ENCODE measurements around the gene ZNF709. TPM values are rescaled to one million over a fixed set of nuclear protein-coding genes. Genes with fewer than 3 reads are reported as not detected.

ZNF709 gene
- total and polyA plus RNA-seq, 2 of the 13 experiments (the other 11 are each of a cell fraction or from before 2014, with no cell fraction given), result 1.5 to 3.9 TPM

- peak; percentile 99 for DNase-seq (ENCODE audit: low spot score)
- no peak within 1 kb of the TSS for H2AFZ ChIP-seq (ENCODE audit: low read length)
- no peaks in the 10 kb centered on the region; the same call in 1 of the 2 replicates for H4K20me1 ChIP-seq (ENCODE audit: insufficient read depth, low read length)
- in situ Hi-C loops (cut with HindIII; ENCODE audit: extremely low pct_ligation_motif_present, low pct_unique_long_range_greater_than_20kb), result loop anchor here (5.0 kb wide), 1 partner anchor 42 kb away; the partner anchor contains the start of gene ZNF709
- 0% methylated on average over 8 of the region's 59 CpGs for WGBS (ENCODE audit: low lambda C conversion rate)
- H3K4me3 ChIP-seq (replicated peaks in 1 of 3; ENCODE audit: insufficient read depth in 1 of 3, low read depth in 2 of 3, low read length in 3 of 3), result peak within 1 kb of the TSS; percentile 72 to 96 (median 83)
- no peaks in the 10 kb centered on the region for H3K9me3 ChIP-seq (ENCODE audit: low read length)
- peaks cover 27% of the 10 kb centered on the region for H3K4me1 ChIP-seq (ENCODE audit: insufficient read depth, low read length)
- intact Hi-C loops (cut with micrococcal nuclease; ENCODE audit: unreplicated experiment), result loop anchor here (2.0 to 5.0 kb wide), 3 partner anchors 40 to 112 kb away; partner anchors contain the start of genes ZNF564, ZNF709 and ZNF799
- FAIRE-seq, result peak; percentile 93
- H3K27me3 ChIP-seq (ENCODE audit: control insufficient read depth in 1 of 2, insufficient read depth in 2 of 2, low read length in 2 of 2), result no peaks in the 10 kb centered on the region
- H3K27ac ChIP-seq (ENCODE audit: extremely low read length, insufficient read depth, low read length), result peak within 1 kb of the TSS; percentile 97
- peaks cover 37% of the 10 kb centered on the region for H3K79me2 ChIP-seq (ENCODE audit: insufficient read depth, low read length)
- H3K36me3 ChIP-seq (replicated peaks in 1 of 2; ENCODE audit: control insufficient read depth in 1 of 2, insufficient read depth in 2 of 2, low read length in 2 of 2), result no peaks in the 10 kb centered on the region
- CTCF ChIA-PET (ENCODE audit: low intra/inter-chr PET ratio, low total read pairs), result no interaction called here
- POLR2A ChIA-PET, result interaction anchor here (0.6 to 2.0 kb wide), 13 partner anchors 39 to 277 kb away, joined by 3 to 13 read pairs (median 5); partner anchors contain the start of genes ZNF136, ZNF442, ZNF490 and ZNF563
- H3K9ac ChIP-seq (ENCODE audit: insufficient read depth, low read depth, low read length), result peak within 1 kb of the TSS; percentile 92
- ATAC-seq, result peak; percentile 96
- TSS peak; percentile 73 for BruUV-seq (replicated peaks)
- peak within 1 kb of the TSS; percentile 84 for H3K4me2 ChIP-seq (ENCODE audit: low read depth, low read length)
- TF ChIP-seq ETV5 (CRISPR knock-in tag; IDR thresholded peaks at IDR 0.05; ENCODE audit: borderline replicate concordance), result peak; percentile 89
- peak; percentile 30; the same call in 1 of the 2 replicates for TF ChIP-seq CEBPB (IDR thresholded peaks at IDR 0.05; ENCODE audit: borderline replicate concordance, low read depth, low read length)
- peak; percentile 57; the same call in 1 of the 2 replicates for TF ChIP-seq GATA4 (IDR thresholded peaks at IDR 0.05; ENCODE audit: borderline replicate concordance, low read depth)
- TF ChIP-seq ZNF724P (CRISPR knock-in tag; IDR thresholded peaks at IDR 0.05; ENCODE audit: borderline replicate concordance), result no peak
- TF ChIP-seq ZNF672 (CRISPR knock-in tag; IDR thresholded peaks at IDR 0.05), result no peak
- TF ChIP-seq MTA1 (CRISPR knock-in tag; IDR thresholded peaks at IDR 0.05; ENCODE audit: borderline replicate concordance), result no peak
- peak; percentile 47; the same call in 1 of the 2 replicates for TF ChIP-seq RARA (CRISPR knock-in tag; IDR thresholded peaks at IDR 0.05)
- TF ChIP-seq SIX1 (CRISPR knock-in tag; IDR thresholded peaks at IDR 0.05; ENCODE audit: borderline replicate concordance), result no peak
- no peak for TF ChIP-seq MIER2 (CRISPR knock-in tag; IDR thresholded peaks at IDR 0.05)
- no peak for TF ChIP-seq PRPF4 (IDR thresholded peaks at IDR 0.05; ENCODE audit: low read depth, low read length, poor library complexity, severe bottlenecking)
- TF ChIP-seq ZNF281 (CRISPR knock-in tag; IDR thresholded peaks at IDR 0.05; ENCODE audit: borderline replicate concordance), result no peak
- TF ChIP-seq SNAPC2 (CRISPR knock-in tag; IDR thresholded peaks at IDR 0.05), result 0 out of 2 replicates have a peak, but pooled peaks have one; percentile 65
- TF ChIP-seq NR0B2 (CRISPR knock-in tag; IDR thresholded peaks at IDR 0.05), result no peak
- no peak for TF ChIP-seq CEBPG (CRISPR knock-in tag; IDR thresholded peaks at IDR 0.05)
- TF ChIP-seq E2F1 (CRISPR knock-in tag; IDR thresholded peaks at IDR 0.05), result peak; percentile 68
- no peak for TF ChIP-seq JARID2 (CRISPR knock-in tag; IDR thresholded peaks at IDR 0.05; ENCODE audit: insufficient replicate concordance)
- 0 out of 2 replicates have a peak, but pooled peaks have one; percentile 33 for TF ChIP-seq RXRB (CRISPR knock-in tag; IDR thresholded peaks at IDR 0.05; ENCODE audit: borderline replicate concordance)
- TF ChIP-seq ZNF343 (CRISPR knock-in tag; IDR thresholded peaks at IDR 0.05), result peak; percentile 45; the same call in 1 of the 2 replicates
- TF ChIP-seq RBM22 (optimal IDR thresholded peaks at IDR 0.05; ENCODE audit: low read length), result no peak
- no peak; the same call in 1 of the 2 replicates for TF ChIP-seq PHF20 (CRISPR knock-in tag; IDR thresholded peaks at IDR 0.05)
Measured at GRCh38 chr19:12440541-12441316, 43.9 kb downstream of the ZNF709 start, which contains the start of gene ZNF443. TSS of gene ZNF443 (minus strand) at chr19:12441021. CDS start at chr19:12440914, 107 bp downstream.
